Vagina (tissue), 2 donors: ENCODE results near the gene CAPN13.

Experiments
- CTCF ChIP-seq, 3 experiments: fragments of 450-650 bp in 2 of 3; fragments of 200-600 bp in 1 of 3; sonication (generic) in 1 of 3; IDR thresholded peaks; one replicate each; pipeline ENCODE4 v1.5.1; 2017 to 2019; ENCODE audit warnings: antibody characterized with exemption in 3 of 3, mild to moderate bottlenecking in 2 of 3, moderate library complexity in 2 of 3
- POLR2A ChIP-seq, 2 donors: fragments of 450-650 bp; IDR thresholded peaks; one replicate each; pipeline ENCODE4 v1.6.1; 2017; ENCODE audit warnings: antibody characterized with exemption in 2 of 2, mild to moderate bottlenecking in 2 of 2, moderate library complexity in 2 of 2

GRCh38 chr2:30693821-30694281, 113.4 kb downstream of the CAPN13 start:
- no peak for TF ChIP-seq CTCF (IDR thresholded peaks at IDR 0.05)
- no peak for TF ChIP-seq POLR2A (IDR thresholded peaks at IDR 0.05)
